Memory B cell (primary cell): Measurements from ENCODE around the gene FAM53B.

Source experiments
- ATAC-seq: fragments of 150-1000 bp; cut with Tn5 transposase; 2 replicates; pipeline ENCODE4 v1.10.0; 2021; ENCODE audit warnings: low read depth, mild to moderate bottlenecking, moderate library complexity
- DNase-seq, 2 donors: peaks; one replicate each; pipeline ENCODE4 v3.0.0; 2022; ENCODE audit warnings: low spot score in 2 of 2
- H3K27ac Mint-ChIP-seq: one replicate; pipeline ENCODE4 v1.8.0; 2022; ENCODE audit warnings: mild to moderate bottlenecking, moderate library complexity, mixed read lengths
- H3K27me3 Mint-ChIP-seq: one replicate; pipeline ENCODE4 v1.8.0; 2022; ENCODE audit warnings: mixed read lengths
- H3K36me3 Mint-ChIP-seq: one replicate; pipeline ENCODE4 v1.8.0; 2022; ENCODE audit warnings: mild to moderate bottlenecking, mixed read lengths
- H3K4me1 Mint-ChIP-seq: one replicate; pipeline ENCODE4 v1.8.0; 2022; ENCODE audit warnings: mixed read lengths
- H3K4me3 Mint-ChIP-seq: one replicate; pipeline ENCODE4 v1.8.0; 2022; ENCODE audit warnings: mild to moderate bottlenecking, moderate library complexity, mixed read lengths
- H3K9me3 Mint-ChIP-seq: one replicate; pipeline ENCODE4 v1.8.0; 2022; ENCODE audit warnings: mixed read lengths

The FAM53B gene

GRCh38 chr10:124670849-124671248, 73.3 kb downstream of the FAM53B start:
- Mint-ChIP-seq H3K4me3 (no peak overlapping the region), H3K27ac (peak overlapping the region; percentile 46), H3K9me3 (no peaks in the 10 kb centered on the region), H3K36me3 (peaks cover 11% of the 10 kb centered on the region), H3K27me3 (no peaks in the 10 kb centered on the region), H3K4me1 (peaks cover 33% of the 10 kb centered on the region)
- no peak for ATAC-seq
- no peak for DNase-seq

GRCh38 chr10:124669824-124670654, 74.1 kb downstream of the FAM53B start:
- H3K9me3 Mint-ChIP-seq, result no peaks in the 10 kb centered on the region
- no peaks in the 10 kb centered on the region for H3K27me3 Mint-ChIP-seq
- no peak overlapping the region for H3K4me3 Mint-ChIP-seq
- H3K4me1 Mint-ChIP-seq, result peaks cover 35% of the 10 kb centered on the region
- peak overlapping the region; percentile 46 for H3K27ac Mint-ChIP-seq
- no peak for DNase-seq
- no peak for ATAC-seq
- peaks cover 14% of the 10 kb centered on the region for H3K36me3 Mint-ChIP-seq

GRCh38 chr10:124669141-124669823, 74.9 kb downstream of the FAM53B start:
- H3K27ac Mint-ChIP-seq, result no peak overlapping the region

GRCh38 chr10:124668517-124669051, 75.6 kb downstream of the FAM53B start:
- H3K4me3 Mint-ChIP-seq, result no peak overlapping the region
- ATAC-seq (no peak), DNase-seq (no peak)
- H3K27me3 Mint-ChIP-seq, result no peaks in the 10 kb centered on the region
- peaks cover 15% of the 10 kb centered on the region for H3K36me3 Mint-ChIP-seq
- peak overlapping the region; percentile 35 for H3K27ac Mint-ChIP-seq
- H3K4me1 Mint-ChIP-seq, result peaks cover 31% of the 10 kb centered on the region
- no peaks in the 10 kb centered on the region for H3K9me3 Mint-ChIP-seq

More at GRCh38 chr10:124669141-124669823, 74.9 kb downstream of the FAM53B start:
- Mint-ChIP-seq H3K9me3 (no peaks in the 10 kb centered on the region), H3K36me3 (peaks cover 15% of the 10 kb centered on the region), H3K4me1 (peaks cover 31% of the 10 kb centered on the region), H3K4me3 (no peak overlapping the region), H3K27me3 (no peaks in the 10 kb centered on the region)
- no peak for ATAC-seq
- no peak for DNase-seq

- Mint-ChIP-seq H3K27ac (peak overlapping the region; percentile 58), H3K36me3 (peaks cover 15% of the 10 kb centered on the region), H3K4me3 (no peak overlapping the region)
These were observed 76.5 kb downstream of the FAM53B start for GRCh38 chr10:124667425-124668345.

GRCh38 chr10:124666494-124666893, 77.7 kb downstream of the FAM53B start:
- Mint-ChIP-seq H3K27me3 (no peaks in the 10 kb centered on the region), H3K36me3 (peaks cover 17% of the 10 kb centered on the region), H3K4me1 (peaks cover 31% of the 10 kb centered on the region), H3K4me3 (no peak overlapping the region), H3K9me3 (no peaks in the 10 kb centered on the region), H3K27ac (peak overlapping the region; percentile 31)
- DNase-seq, result no peak
- no peak for ATAC-seq

More at GRCh38 chr10:124667425-124668345, 76.5 kb downstream of the FAM53B start:
- ATAC-seq (no peak), DNase-seq (no peak)
- H3K9me3 Mint-ChIP-seq, result no peaks in the 10 kb centered on the region
- H3K27me3 Mint-ChIP-seq, result no peaks in the 10 kb centered on the region
- H3K4me1 Mint-ChIP-seq, result peaks cover 28% of the 10 kb centered on the region

GRCh38 chr10:124665980-124666379, 78.2 kb downstream of the FAM53B start:
- Mint-ChIP-seq H3K27ac (no peak overlapping the region), H3K9me3 (no peaks in the 10 kb centered on the region), H3K27me3 (no peaks in the 10 kb centered on the region), H3K4me3 (no peak overlapping the region), H3K36me3 (peaks cover 13% of the 10 kb centered on the region), H3K4me1 (peaks cover 30% of the 10 kb centered on the region)
- DNase-seq, result no peak
- ATAC-seq, result no peak

- DNase-seq (no peak), ATAC-seq (no peak)
- Mint-ChIP-seq H3K4me1 (peaks cover 26% of the 10 kb centered on the region), H3K4me3 (no peak overlapping the region), H3K9me3 (no peaks in the 10 kb centered on the region), H3K27me3 (no peaks in the 10 kb centered on the region), H3K36me3 (peaks cover 12% of the 10 kb centered on the region), H3K27ac (peak overlapping the region; percentile 83)
These were observed 78.6 kb downstream of the FAM53B start for GRCh38 chr10:124665558-124665957.

- Mint-ChIP-seq H3K36me3 (peaks cover 12% of the 10 kb centered on the region), H3K4me1 (peaks cover 26% of the 10 kb centered on the region), H3K9me3 (no peaks in the 10 kb centered on the region), H3K4me3 (no peak overlapping the region), H3K27ac (peak overlapping the region; percentile 83), H3K27me3 (no peaks in the 10 kb centered on the region)
- ATAC-seq, result no peak
- no peak for DNase-seq
These were observed 79.1 kb downstream of the FAM53B start for GRCh38 chr10:124665091-124665490.

GRCh38 chr10:124663766-124664360, 80.3 kb downstream of the FAM53B start:
- Mint-ChIP-seq H3K36me3 (peaks cover 12% of the 10 kb centered on the region), H3K4me1 (peaks cover 32% of the 10 kb centered on the region), H3K27me3 (no peaks in the 10 kb centered on the region), H3K4me3 (no peak overlapping the region), H3K27ac (no peak overlapping the region), H3K9me3 (no peaks in the 10 kb centered on the region)
- ATAC-seq (no peak), DNase-seq (no peak)

GRCh38 chr10:124663228-124663627, 81.0 kb downstream of the FAM53B start:
- Mint-ChIP-seq H3K27ac (peak overlapping the region; percentile 47), H3K4me1 (peaks cover 37% of the 10 kb centered on the region), H3K9me3 (no peaks in the 10 kb centered on the region), H3K27me3 (no peaks in the 10 kb centered on the region), H3K36me3 (peaks cover 12% of the 10 kb centered on the region), H3K4me3 (no peak overlapping the region)
- ATAC-seq, result no peak
- no peak for DNase-seq

- no peak for ATAC-seq
- DNase-seq, result no peak
- Mint-ChIP-seq H3K9me3 (no peaks in the 10 kb centered on the region), H3K27ac (peak overlapping the region; percentile 65), H3K4me3 (no peak overlapping the region), H3K27me3 (no peaks in the 10 kb centered on the region), H3K4me1 (peaks cover 43% of the 10 kb centered on the region), H3K36me3 (peaks cover 10% of the 10 kb centered on the region)
These were observed 82.5 kb downstream of the FAM53B start for GRCh38 chr10:124661660-124662180.
